Erythroblast (primary cell): ENCODE measurements around the gene MAPK6.

Source experiments
- GATA1 ChIP-seq: IDR thresholded peaks from 2 replicates; pipeline ENCODE4 v1.6.1; 2011; ENCODE audit warnings: low read depth, mild to moderate bottlenecking, control low read depth, low read length, moderate library complexity
- POLR2A ChIP-seq: IDR thresholded peaks from 2 replicates; pipeline ENCODE4 v1.6.1; 2011; ENCODE audit warnings: mild to moderate bottlenecking, low read length

DNA sequence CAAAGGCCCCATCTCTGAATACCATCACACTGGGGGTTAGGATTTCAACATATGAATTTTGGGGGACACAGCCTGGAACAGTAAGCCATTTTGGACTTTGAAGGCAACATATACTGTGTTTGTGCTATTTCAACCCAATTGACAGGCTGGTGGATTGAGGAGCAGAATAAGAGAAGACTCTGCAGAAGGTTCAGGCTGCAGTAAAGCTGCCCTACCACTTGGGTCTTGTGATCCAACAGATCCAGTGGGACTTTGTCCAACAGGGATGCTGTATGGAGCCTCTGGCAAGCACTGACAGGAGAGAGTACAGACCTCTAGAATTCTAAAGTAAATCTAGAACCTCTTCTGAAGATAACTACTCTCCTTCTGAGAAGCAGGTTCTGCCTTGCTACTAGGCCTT, 94.7 kb downstream of the MAPK6 start:
- TF ChIP-seq POLR2A (no peak), GATA1 (no peak)
